Activated CD4-positive, alpha-beta T cell treated with anti-CD3 and anti-CD28 coated beads for 4 hours (primary cell): ENCODE results near the gene ZAR1.

Experiments used
- DNase-seq, 2 donors: peaks; one replicate each; pipeline ENCODE4 v3.0.0-alpha.2; 2020

Gene ZAR1

DNA sequence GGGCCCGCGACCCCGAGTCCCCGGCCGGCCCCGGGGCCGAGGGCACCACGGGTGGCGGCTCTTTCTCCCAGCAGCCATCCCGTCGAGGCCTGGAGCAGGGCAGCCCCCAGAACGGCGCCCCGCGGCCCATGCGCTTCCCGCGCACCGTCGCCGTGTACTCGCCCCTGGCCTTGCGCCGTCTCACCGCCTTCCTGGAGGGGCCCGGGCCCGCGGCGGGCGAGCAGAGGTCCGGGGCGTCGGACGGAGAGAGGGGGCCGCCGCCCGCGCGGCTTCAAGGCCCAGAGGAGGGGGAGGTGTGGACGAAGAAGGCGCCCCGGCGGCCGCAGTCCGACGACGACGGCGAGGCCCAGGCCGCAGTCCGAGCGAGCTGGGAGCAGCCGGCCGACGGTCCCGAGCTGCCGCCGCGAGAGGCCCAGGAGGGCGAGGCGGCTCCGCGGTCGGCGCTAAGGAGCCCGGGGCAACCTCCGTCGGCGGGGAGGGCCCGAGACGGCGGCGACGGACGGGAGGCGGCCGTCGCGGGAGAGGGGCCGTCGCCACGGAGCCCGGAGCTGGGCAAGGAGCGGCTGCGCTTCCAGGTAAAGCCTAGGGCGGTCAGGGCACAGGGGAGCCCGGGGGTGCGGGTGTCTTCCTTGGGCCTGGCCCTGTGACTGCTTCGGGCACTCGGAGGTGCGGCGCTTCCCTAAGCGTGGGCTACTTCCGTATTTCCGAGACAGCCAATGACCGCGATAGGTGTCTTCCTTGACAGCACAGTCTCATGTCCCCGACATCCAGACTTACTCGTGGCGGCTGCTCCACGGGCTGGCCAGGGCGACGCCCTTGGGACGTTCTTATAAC lies 845 bp downstream of the ZAR1 start:
- DNase-seq: no peak

DNA sequence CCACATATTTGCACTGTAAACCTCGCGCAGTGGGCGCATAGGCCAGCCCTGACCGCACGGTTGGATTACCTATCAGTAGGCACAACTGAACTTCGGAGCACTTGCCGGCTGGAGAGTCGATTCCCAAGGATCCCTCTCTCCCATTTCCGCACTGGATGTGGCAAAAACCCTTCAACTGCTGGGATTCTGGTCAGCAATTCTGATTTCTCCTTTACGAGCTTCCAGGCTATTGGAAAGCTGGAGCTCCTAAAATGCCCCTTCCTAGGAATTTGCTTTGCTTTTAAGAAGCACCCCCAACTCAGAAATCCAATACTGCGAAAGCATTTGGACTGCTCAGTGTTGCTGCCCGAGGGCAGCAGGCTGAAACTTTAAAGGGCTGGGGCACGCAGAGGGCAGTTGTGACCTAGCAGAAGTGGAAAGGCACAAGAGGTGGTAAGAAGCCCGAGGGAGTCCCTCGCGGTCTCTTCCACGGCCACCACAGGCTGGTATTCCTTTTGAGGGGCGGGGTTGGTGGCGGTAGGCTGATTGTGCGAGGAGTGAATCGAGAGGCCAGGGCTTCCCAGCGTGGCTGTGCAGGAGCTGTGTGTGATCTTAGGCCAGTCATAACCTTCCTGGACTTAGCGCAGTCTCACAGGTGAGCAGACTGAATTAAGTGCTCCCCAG lies 1.6 kb downstream of the ZAR1 start:
- DNase-seq: no peak

DNA sequence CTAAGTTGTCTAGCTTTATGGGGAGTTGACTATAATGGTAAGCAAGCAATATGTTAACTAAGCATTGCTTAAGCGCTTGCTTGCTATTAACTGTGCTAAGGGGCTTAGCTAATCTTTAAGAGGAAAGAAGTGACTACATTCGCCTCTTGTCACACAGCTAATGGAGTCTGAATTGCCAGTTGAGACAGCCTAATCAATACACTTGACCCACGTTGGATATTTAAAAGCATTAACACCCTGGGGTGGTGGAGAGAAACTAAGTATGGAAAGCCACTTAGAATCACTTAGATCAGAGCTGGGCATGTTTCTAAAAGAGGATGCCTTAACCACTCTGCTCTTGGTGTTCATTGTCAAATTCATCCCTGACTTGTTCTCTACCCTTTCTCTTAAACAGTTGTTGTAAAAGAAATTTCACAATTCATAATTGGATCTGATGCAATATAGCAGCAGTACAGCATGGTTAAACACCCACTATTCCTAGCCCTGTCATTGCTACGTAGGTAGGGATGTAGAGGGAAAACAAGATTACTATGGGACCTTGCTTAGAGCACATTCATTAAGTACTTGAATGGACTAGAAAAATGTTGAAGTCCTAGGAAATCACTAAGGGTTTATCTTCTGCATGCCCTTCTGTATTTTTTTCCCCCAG lies 3.5 kb downstream of the ZAR1 start:
- DNase-seq: no peak

DNA sequence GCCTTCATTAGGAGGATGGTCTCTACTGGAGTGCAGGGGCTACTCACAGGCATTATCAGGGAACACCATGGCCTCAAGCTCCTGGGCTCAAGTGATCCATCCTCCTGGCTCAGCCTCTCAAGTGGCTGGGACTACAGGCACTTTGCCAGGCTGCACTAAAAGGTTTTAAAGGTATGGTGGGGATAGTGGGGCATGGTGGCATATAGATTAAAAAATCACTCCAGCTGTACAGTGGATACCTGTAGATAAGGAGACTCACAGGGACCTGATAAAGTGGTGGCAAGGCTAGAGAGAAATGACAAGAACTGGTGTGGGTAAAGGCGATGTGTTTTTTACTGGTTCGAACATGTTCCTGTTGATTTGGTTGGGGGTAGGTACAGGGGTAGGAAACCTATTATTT lies 5.9 kb downstream of the ZAR1 start:
- no peak for DNase-seq

DNA sequence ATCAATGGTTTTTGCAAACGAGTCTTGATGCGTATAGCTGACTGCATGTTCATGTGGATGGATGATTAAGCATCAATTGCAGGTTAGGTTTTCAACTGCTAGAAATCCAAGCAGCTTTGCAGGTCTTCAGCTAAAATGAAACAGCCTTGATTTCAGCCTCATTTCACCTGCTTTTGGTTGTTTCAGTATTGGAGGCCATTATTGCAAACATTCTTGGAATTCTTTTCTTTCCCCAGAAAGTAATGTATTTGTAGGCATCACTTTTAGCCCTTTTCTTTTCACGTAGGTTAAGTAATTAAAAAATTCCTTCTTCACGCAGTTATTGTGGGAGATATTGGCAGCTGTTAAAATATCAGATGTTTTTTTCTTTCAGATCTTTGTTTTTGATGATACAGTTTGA lies 8.8 kb downstream of the ZAR1 start:
- DNase-seq: no peak

DNA sequence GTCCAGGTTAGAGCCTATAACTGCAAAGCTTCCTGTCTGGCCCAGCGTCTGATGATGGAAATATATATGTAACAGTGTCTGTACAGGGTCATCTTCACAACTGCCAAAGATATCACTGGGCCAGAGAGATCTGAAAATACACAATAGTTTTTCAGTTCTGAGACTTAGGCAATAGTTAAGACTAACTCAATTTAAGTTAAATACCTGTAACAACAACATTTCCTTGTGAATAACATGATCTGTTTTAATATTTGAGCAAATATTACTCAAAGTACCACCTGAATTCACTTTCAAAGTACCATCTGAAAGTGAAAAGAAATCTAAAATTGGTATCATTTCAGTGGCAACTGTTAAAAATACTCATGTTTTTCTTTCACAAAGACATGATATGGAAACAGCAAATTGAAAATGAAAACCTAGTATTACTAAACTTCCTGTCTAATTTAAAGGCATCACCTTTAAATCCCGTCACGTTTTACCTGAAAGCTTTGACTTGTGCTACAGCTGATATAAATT lies 9.6 kb downstream of the ZAR1 start:
- no peak for DNase-seq

DNA sequence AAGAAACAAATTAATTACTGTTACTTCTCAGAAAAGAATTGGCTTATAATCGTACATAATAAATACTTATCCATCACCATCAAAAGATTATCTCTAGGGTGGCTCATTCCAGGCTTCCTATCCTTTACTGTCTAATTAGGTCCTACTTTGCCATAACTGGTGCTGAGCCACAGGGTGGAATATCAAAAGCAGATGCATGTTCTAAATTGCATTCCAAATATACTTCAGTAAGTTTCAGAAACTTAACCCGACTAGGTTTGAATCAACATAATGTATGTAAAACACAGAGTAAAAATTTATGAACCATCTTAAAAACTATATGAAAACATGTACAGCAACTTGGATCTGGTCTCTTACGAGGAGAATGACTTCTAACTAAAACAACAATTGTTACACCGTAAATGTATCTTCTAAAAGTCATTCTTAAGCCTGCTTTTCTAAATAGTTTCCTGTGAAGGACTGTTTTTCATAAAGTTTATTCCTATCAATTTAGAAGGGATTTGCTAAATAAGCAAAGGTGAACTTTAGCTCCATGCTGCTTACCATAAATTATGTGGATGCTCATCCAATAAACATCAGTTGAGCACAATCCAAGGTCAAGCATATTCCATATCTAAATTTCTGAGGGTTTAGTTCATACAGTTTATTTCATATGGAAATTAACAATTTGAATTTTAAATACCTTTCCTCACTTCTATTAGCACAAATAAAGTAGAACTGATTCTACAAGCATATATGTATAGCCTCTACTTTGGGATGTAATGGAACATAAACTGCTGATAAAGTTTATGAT lies 13.4 kb downstream of the ZAR1 start:
- DNase-seq: no peak

DNA sequence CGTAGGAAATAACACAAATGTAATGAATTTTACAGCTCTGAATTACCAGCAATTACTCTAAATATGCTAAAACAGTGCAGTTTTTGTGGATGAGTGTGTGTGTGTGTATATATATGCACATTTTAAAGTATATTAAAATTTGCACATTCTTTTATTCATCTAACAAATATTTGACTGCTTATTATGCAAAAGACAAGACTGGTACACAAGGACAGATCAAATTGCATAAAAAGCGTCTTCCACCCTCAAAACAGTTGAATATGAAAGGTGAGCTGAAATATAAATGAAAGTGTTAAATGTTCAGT lies 13.9 kb downstream of the ZAR1 start:
- no peak for DNase-seq

DNA sequence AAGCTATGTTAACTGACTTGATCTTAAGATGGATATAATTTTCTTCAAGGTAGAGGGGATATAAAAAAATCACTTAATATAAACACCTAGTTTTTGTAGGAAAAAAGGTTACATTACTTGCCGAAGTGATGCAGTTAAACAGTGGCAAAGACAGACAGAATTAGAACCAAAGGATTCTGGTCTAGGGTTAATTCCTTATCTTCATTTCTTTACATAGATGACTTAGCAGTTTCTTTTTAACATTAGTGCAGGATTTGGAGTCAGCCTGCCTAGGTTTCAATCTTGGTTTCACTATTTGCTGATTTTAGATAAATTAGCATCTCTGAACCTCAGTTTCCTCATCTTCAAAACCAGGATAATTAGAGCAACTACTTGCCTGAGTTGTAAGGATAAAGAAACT lies 14.3 kb downstream of the ZAR1 start:
- no peak for DNase-seq

DNA sequence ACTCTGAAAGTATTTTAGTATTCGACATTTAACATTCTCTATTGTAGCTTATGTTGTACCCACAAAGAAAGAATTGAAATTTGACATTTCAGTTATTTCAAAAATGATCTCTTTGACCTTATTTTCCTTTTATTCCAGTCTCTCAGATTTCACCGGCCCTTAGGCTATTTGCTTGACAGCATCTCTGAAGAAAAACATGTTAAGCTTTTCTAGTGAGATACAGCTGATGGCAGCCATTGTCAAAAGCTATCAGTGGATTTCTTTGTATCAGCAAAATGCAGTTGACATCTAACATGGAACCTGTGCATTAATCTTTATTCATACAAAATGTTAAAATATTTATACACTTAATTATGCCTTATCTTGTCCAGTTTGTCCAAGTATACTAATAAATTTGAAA lies 16.7 kb downstream of the ZAR1 start:
- DNase-seq: no peak

DNA sequence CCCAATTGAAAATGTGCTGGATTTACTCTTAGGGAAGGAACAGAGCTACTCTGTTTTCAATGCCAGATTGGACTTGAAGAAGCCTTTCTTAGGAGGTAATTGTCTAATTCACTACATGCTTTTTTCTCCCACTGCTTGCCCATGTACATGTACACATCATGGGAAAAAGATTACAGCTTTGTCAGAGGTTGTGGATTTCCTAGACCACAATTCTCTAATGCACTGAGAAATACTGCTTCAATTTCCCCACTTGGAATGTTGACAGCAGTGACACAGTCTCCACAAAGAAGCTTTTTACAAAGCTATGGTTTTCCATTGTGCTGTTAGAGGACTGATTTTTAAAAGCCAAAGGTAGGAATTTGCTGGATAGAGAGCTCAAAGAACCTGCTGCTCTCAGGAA lies 19.5 kb downstream of the ZAR1 start:
- DNase-seq: no peak

DNA sequence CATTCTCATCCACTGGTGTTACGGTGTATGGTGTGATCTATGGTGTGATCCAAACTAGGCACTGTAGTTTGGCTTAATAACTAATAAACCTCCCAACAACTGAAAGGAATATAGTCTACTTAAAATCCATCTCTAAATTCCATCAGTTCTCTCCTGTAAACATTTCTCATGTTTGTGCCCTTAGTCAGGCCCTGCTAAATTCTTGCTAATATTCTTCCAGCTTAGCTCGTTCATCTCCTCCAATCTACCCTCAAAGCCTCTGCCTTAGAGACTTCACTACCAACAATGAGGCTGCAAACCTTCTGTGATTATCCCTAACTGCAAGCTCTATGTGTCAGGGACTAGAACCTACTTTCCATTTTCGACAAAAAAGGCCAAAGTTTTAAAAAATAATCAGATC lies 28.1 kb downstream of the ZAR1 start:
- no peak for DNase-seq

DNA sequence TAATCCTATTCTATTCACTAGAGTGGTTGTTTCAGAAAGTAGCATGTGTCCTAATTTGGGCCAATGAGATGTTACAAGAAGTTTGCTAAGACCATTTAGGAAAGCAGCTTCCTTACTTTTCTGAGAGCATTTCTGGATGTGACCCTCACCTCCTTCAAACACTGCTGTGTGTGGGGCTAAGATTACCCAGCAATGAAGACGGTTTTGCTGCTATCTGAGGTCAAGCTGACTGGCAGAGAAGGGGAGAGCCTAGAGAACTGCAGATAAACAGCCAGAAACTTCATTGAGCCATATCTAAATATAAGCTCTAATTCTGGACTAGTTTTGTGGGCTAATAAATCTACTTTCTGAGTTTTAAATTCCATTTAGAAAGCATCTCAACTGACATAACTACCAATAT lies 36.4 kb downstream of the ZAR1 start:
- DNase-seq: no peak

DNA sequence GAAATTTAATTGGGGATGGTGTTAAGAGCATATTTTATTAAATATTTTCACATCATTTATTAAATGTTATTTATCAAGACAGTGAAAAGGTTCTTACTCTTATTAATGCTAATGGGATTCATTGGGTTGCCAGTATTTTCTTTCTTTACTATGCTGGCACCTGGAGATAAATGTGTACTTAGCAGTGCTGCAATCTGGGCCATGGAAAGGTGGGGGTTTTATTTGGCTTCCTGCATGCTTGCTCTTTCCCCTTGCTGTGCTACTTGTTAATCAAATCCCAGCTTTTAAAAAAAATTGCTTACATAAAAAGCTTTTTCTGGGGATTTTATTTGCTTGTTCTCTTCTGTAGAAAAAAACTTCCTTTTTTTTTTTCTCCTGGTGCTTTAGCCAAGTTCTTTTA lies 48.3 kb downstream of the ZAR1 start:
- no peak for DNase-seq

DNA sequence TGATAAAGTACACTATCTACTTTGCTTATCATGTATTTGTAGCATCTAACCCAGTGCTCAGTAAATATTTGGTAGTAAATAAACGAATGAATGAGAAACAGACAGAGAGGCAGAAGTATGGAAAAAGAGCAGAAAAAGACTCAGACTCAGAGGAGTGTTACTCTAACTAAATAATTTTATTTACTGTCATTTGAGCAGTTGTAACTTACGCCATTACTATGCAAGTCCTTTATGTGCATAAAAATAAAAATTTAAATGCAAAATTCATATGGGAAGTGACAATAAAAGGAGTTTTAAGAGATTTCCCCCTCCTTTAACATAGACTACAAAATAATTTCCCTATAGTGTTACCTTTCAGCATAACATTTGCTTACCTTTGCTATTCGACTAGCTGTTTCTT lies 49.5 kb downstream of the ZAR1 start:
- no peak for DNase-seq

DNA sequence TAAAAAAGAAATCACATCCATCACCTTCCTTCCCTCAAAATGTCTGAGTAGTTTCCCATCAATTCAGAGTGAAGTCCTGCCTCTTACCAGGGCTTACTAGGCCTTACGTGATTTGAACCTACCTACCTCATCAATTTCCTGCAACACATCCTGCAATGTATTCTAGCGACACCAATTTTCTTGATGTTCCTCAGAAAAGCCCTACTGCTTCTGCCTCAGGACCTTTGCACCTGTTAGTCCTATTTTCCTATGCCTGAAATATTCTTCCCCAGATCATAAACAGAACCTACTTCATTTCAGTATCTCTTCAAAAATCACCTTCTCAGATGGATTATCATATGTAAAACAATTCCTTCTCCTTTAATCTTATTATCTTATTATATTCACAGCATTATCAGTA lies 52.8 kb downstream of the ZAR1 start:
- DNase-seq: no peak

DNA sequence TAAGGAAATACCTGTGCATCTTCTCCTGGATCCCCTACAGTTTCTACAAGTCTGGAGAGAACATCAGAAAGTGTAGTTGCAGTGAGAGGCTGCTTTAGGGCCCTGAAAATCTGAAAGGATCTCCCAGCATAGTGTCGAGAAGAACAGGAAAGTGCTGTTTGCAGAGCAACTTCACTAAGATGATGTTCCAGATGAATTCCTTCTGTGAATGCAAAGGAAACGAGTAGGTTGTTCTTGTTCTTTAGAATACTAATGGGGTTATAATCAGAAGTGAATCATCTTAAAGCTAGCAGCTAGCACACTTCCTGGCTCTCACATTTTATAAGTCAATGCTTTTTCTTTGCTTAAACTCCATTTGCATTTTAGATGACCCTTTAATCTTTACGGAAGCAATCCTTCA lies 53.7 kb downstream of the ZAR1 start:
- no peak for DNase-seq
